ENCODE measurements around the gene NDUFA6.

- TF ChIP-seq RAD21 (IDR thresholded peaks at IDR 0.05; ENCODE audit: low read depth): no peak
- TF ChIP-seq, protein P1, sequence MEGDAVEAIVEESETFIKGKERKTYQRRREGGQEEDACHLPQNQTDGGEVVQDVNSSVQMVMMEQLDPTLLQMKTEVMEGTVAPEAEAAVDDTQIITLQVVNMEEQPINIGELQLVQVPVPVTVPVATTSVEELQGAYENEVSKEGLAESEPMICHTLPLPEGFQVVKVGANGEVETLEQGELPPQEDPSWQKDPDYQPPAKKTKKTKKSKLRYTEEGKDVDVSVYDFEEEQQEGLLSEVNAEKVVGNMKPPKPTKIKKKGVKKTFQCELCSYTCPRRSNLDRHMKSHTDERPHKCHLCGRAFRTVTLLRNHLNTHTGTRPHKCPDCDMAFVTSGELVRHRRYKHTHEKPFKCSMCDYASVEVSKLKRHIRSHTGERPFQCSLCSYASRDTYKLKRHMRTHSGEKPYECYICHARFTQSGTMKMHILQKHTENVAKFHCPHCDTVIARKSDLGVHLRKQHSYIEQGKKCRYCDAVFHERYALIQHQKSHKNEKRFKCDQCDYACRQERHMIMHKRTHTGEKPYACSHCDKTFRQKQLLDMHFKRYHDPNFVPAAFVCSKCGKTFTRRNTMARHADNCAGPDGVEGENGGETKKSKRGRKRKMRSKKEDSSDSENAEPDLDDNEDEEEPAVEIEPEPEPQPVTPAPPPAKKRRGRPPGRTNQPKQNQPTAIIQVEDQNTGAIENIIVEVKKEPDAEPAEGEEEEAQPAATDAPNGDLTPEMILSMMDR (IDR thresholded peaks at IDR 0.05 in 2 of 3, conservative IDR thresholded peaks at IDR 0.05 in 1 of 3; ENCODE audit: borderline replicate concordance in 1 of 3, insufficient read depth in 1 of 3, low read depth in 2 of 3, low read length in 2 of 3): no peak
- TF ChIP-seq POLR2A (IDR thresholded peaks at IDR 0.05; ENCODE audit: borderline replicate concordance, extremely low read depth, insufficient read depth, insufficient read length): no peak
- no peak for TF ChIP-seq EGR1 (IDR thresholded peaks at IDR 0.05; ENCODE audit: low read depth)
- TF ChIP-seq ZFX (IDR thresholded peaks at IDR 0.05): no peak
- TF ChIP-seq, protein P2, sequence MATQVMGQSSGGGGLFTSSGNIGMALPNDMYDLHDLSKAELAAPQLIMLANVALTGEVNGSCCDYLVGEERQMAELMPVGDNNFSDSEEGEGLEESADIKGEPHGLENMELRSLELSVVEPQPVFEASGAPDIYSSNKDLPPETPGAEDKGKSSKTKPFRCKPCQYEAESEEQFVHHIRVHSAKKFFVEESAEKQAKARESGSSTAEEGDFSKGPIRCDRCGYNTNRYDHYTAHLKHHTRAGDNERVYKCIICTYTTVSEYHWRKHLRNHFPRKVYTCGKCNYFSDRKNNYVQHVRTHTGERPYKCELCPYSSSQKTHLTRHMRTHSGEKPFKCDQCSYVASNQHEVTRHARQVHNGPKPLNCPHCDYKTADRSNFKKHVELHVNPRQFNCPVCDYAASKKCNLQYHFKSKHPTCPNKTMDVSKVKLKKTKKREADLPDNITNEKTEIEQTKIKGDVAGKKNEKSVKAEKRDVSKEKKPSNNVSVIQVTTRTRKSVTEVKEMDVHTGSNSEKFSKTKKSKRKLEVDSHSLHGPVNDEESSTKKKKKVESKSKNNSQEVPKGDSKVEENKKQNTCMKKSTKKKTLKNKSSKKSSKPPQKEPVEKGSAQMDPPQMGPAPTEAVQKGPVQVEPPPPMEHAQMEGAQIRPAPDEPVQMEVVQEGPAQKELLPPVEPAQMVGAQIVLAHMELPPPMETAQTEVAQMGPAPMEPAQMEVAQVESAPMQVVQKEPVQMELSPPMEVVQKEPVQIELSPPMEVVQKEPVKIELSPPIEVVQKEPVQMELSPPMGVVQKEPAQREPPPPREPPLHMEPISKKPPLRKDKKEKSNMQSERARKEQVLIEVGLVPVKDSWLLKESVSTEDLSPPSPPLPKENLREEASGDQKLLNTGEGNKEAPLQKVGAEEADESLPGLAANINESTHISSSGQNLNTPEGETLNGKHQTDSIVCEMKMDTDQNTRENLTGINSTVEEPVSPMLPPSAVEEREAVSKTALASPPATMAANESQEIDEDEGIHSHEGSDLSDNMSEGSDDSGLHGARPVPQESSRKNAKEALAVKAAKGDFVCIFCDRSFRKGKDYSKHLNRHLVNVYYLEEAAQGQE (IDR thresholded peaks at IDR 0.05; ENCODE audit: low read depth): no peak
- no peak for TF ChIP-seq POLR2AphosphoS5 (IDR thresholded peaks at IDR 0.05; ENCODE audit: low read depth, low read length)
- no peak for TF ChIP-seq EZH2phosphoT487 (IDR thresholded peaks at IDR 0.05; ENCODE audit: borderline replicate concordance)
- no peak for TF ChIP-seq CEBPB (IDR thresholded peaks at IDR 0.05; ENCODE audit: low read depth)
- TF ChIP-seq, protein P3, sequence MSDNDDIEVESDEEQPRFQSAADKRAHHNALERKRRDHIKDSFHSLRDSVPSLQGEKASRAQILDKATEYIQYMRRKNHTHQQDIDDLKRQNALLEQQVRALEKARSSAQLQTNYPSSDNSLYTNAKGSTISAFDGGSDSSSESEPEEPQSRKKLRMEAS (IDR thresholded peaks at IDR 0.05): no peak
- no peak for TF ChIP-seq ELF1 (IDR thresholded peaks at IDR 0.05; ENCODE audit: borderline replicate concordance, low read depth)
- TF ChIP-seq EZH2 (IDR thresholded peaks at IDR 0.05): no peak
Observed at GRCh38 chr22:42039271-42039670, 51.3 kb downstream of the NDUFA6 start.
